Gastrocnemius medialis (tissue), 4 donors: ENCODE data around the gene EPHB2. TPM values are rescaled to one million over a fixed set of nuclear protein-coding genes. Genes with fewer than 3 reads are reported as not detected.

Source experiments
- ATAC-seq, 2 donors: fragments of 150-250 bp; one replicate each; pipeline ENCODE4 v1.9.1; 2016
- DNase-seq, 2 donors: peaks; one replicate each; pipeline ENCODE4 v3.0.0-alpha.2; 2019
- H3K27ac ChIP-seq, 4 donors: fragments of 200-600 bp; sonication (generic); 1 replicate in 1 of 4; 2 replicates in 3 of 4; pipeline ENCODE4 v1.5.1; 2016 to 2018; ENCODE audit warnings: mild to moderate bottlenecking in 2 of 4, moderate library complexity in 1 of 4
- H3K27me3 ChIP-seq, 3 donors: fragments of 200-600 bp; sonication (generic) in 2 of 3; 1 replicate in 1 of 3; 2 replicates in 2 of 3; pipeline versions ENCODE4 v1.5.1 to v1.6.0; 2016 to 2019; ENCODE audit warnings: mild to moderate bottlenecking in 1 of 3, moderate library complexity in 1 of 3
- H3K36me3 ChIP-seq, 2 donors: fragments of 200-600 bp; sonication (generic) in 1 of 2; one replicate each; pipeline ENCODE4 v1.5.1; 2017 to 2018
- H3K4me1 ChIP-seq, 2 donors: fragments of 200-600 bp; sonication (generic) in 1 of 2; one replicate each; pipeline ENCODE4 v1.5.1; 2016 to 2017; ENCODE audit warnings: mild to moderate bottlenecking in 2 of 2
- H3K4me3 ChIP-seq, 4 donors: fragments of 200-600 bp; sonication (generic) in 3 of 4; 1 replicate in 1 of 4; 2 replicates in 3 of 4; pipeline ENCODE4 v1.5.1; 2016 to 2019; ENCODE audit warnings: mild to moderate bottlenecking in 2 of 4
- H3K9me3 ChIP-seq, 3 donors: fragments of 200-600 bp; sonication (generic) in 2 of 3; 1 replicate in 1 of 3; 2 replicates in 2 of 3; pipeline ENCODE4 v1.5.1; 2016 to 2019
- CTCF ChIP-seq, 5 experiments: fragments of 450-650 bp in 3 of 5; fragments of 200-600 bp in 2 of 5; sonication (generic) in 2 of 5; IDR thresholded peaks in 4 of 5; conservative IDR thresholded peaks in 1 of 5; 1 replicate in 4 of 5; 2 replicates in 1 of 5; pipeline ENCODE4 v1.5.1; 2016 to 2019; ENCODE audit warnings: antibody characterized with exemption in 5 of 5, mild to moderate bottlenecking in 3 of 5, moderate library complexity in 3 of 5
- POLR2A ChIP-seq, 2 donors: fragments of 450-650 bp; IDR thresholded peaks; one replicate each; pipeline ENCODE4 v1.6.1; 2017; ENCODE audit warnings: antibody characterized with exemption in 2 of 2, mild to moderate bottlenecking in 2 of 2, moderate library complexity in 2 of 2
- in situ Hi-C, 4 donors: fragments of 200-750 bp; cut with MboI; loops; one replicate each; pipeline versions ENCODE4 v1.15.0 to v1.8.0; 2017; ENCODE audit warnings: low sequenced_read_pairs in 4 of 4
- intact Hi-C: fragments of 100-400 bp; cut with DNase I; formaldehyde crosslinking; loops from one replicate; pipeline ENCODE4 v1.15.1; 2023; ENCODE audit warnings: low total_unique reads
- total RNA-seq, 4 donors: library from RNA; depleted of rRNA; stranded (reverse); fragments of >200 nt; gene quantifications; one replicate each; pipeline versions ENCODE4 v1.1.0 to v1.2.3, GENCODE V29; 2016

The EPHB2 gene
- total RNA-seq, 4 donors from 2014 or later: 0.07 to 0.58 (median 0.24) TPM; not detected in 1

GRCh38 chr1:22793647-22794046, 83.0 kb downstream of the EPHB2 start:
- TF ChIP-seq CTCF (IDR thresholded peaks at IDR 0.05 in 4 of 5, conservative IDR thresholded peaks at IDR 0.05 in 1 of 5) (no peak), POLR2A (IDR thresholded peaks at IDR 0.05) (no peak)

GRCh38 chr1:22794647-22795365, 84.2 kb downstream of the EPHB2 start:
- no peaks in the 10 kb centered on the region for H3K4me1 ChIP-seq
- no peak for ATAC-seq
- H3K36me3 ChIP-seq: no peaks in the 10 kb centered on the region
- intact Hi-C loops (no loop called here), in situ Hi-C loops (no loop called here)
- DNase-seq: no peak
- no peak overlapping the region for H3K27ac ChIP-seq
- H3K4me3 ChIP-seq: no peak overlapping the region
- no peaks in the 10 kb centered on the region for H3K27me3 ChIP-seq
- no peaks in the 10 kb centered on the region for H3K9me3 ChIP-seq
- TF ChIP-seq CTCF (IDR thresholded peaks at IDR 0.05 in 4 of 5, conservative IDR thresholded peaks at IDR 0.05 in 1 of 5): no peak
- TF ChIP-seq POLR2A (IDR thresholded peaks at IDR 0.05): no peak

More at GRCh38 chr1:22793647-22794046, 83.0 kb downstream of the EPHB2 start:
- in situ Hi-C loops: no loop called here
- no peaks in the 10 kb centered on the region for H3K4me1 ChIP-seq
- no peaks in the 10 kb centered on the region for H3K27me3 ChIP-seq
- intact Hi-C loops: no loop called here
- H3K4me3 ChIP-seq: no peak overlapping the region
- H3K27ac ChIP-seq: no peak overlapping the region
- no peak for ATAC-seq
- no peaks in the 10 kb centered on the region for H3K36me3 ChIP-seq
- H3K9me3 ChIP-seq: no peaks in the 10 kb centered on the region
- DNase-seq: no peak

GRCh38 chr1:22795366-22795714, 84.7 kb downstream of the EPHB2 start:
- intact Hi-C loops (no loop called here), in situ Hi-C loops (no loop called here)
- Histone ChIP-seq H3K36me3 (no peaks in the 10 kb centered on the region), H3K27ac (no peak overlapping the region), H3K4me3 (no peak overlapping the region), H3K9me3 (no peaks in the 10 kb centered on the region), H3K27me3 (no peaks in the 10 kb centered on the region), H3K4me1 (no peaks in the 10 kb centered on the region)
- DNase-seq (no peak), ATAC-seq (no peak)
- TF ChIP-seq CTCF (IDR thresholded peaks at IDR 0.05 in 4 of 5, conservative IDR thresholded peaks at IDR 0.05 in 1 of 5): no peak
- TF ChIP-seq POLR2A (IDR thresholded peaks at IDR 0.05): no peak

GRCh38 chr1:22796642-22797041, 86.0 kb downstream of the EPHB2 start:
- DNase-seq: no peak
- no peak for TF ChIP-seq POLR2A (IDR thresholded peaks at IDR 0.05)
- Histone ChIP-seq H3K4me3 (no peak overlapping the region), H3K9me3 (no peaks in the 10 kb centered on the region), H3K27ac (no peak overlapping the region), H3K36me3 (no peaks in the 10 kb centered on the region), H3K27me3 (no peaks in the 10 kb centered on the region), H3K4me1 (no peaks in the 10 kb centered on the region)
- in situ Hi-C loops: no loop called here
- ATAC-seq: no peak
- intact Hi-C loops: no loop called here

- no peak for ATAC-seq
- Histone ChIP-seq H3K9me3 (no peaks in the 10 kb centered on the region), H3K4me3 (no peak overlapping the region), H3K4me1 (no peaks in the 10 kb centered on the region), H3K36me3 (no peaks in the 10 kb centered on the region), H3K27ac (no peak overlapping the region), H3K27me3 (no peaks in the 10 kb centered on the region)
- TF ChIP-seq CTCF (IDR thresholded peaks at IDR 0.05 in 4 of 5, conservative IDR thresholded peaks at IDR 0.05 in 1 of 5) (no peak), POLR2A (IDR thresholded peaks at IDR 0.05) (no peak)
- in situ Hi-C loops: no loop called here
- intact Hi-C loops: no loop called here
- no peak for DNase-seq
Measured at GRCh38 chr1:22798083-22798482, 87.4 kb downstream of the EPHB2 start.
